Fibroblast of the aortic adventitia (primary cell): ENCODE data around the gene CARD10. TPM values are rescaled to one million over a fixed set of nuclear protein-coding genes. Genes with fewer than 3 reads are reported as not detected.

Experiments used
- DNase-seq: peaks from one replicate; pipeline ENCODE4 v3.0.0-alpha.2; 2010; ENCODE audit warnings: low read depth
- H3K4me3 ChIP-seq: 2 replicates; pipeline ENCODE4 v1.5.1; 2011; ENCODE audit warnings: low read depth, mild to moderate bottlenecking, control low read depth, low read length, moderate library complexity
- total RNA-seq: library from RNA; depleted of rRNA; stranded (reverse); fragments of >200 nt; gene quantifications from 2 replicates; pipeline ENCODE4 v1.2.3, GENCODE V29; 2012; ENCODE audit warnings: low replicate concordance
- TF ChIP-seq, protein P1 (sequence below): IDR thresholded peaks from 2 replicates; pipeline ENCODE4 v1.5.1; 2011; ENCODE audit warnings: mild to moderate bottlenecking, low read length, control low read depth, inconsistent platforms; ENCODE audit not compliant: insufficient read depth

CARD10 gene
- total RNA-seq, 1 donor = 13.1 TPM

DNA sequence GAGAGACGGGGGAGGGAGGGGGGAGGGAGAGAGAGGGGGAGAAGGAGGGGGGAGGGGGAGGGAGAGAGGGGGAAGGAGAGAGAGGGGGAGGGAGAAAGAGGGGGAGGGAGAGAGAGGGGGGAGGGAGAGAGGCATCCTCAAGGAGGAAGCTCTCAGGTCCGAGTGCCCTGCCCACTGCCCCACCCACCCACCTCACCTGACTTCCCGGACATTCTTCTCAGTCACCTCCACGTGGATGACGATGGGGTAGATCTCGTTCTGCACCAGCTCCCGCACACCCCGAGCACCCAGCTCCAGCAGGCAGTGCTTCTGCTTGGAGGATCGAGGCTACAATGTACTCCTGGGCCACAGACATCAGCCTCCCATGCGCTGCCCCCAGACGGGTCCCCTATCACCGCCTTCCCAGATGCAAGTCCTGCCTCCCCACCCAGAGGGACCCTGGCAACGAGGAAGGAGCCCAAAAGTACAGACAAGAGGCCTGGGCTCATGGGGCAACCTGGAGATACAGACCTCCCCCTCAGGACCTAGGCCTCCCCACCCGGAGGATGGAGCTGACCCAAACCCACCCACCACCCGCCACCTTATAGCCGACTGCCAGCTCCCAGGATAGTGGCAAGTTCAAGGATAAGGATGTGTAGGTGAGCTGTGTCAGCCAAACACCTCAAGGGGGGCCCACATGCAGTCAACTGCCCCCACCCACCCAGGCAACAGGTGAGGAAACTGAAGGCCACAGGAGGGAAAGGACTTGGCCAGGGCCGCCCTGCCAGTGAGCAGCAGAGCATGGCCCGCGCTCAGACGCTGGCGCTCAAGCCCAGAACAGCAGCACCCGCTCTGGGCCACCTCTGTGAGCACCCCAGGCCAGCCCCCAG, 27.4 kb downstream of the CARD10 start:
- no peak for DNase-seq
- H3K4me3 ChIP-seq = no peak overlapping the region
- TF ChIP-seq, protein P1, sequence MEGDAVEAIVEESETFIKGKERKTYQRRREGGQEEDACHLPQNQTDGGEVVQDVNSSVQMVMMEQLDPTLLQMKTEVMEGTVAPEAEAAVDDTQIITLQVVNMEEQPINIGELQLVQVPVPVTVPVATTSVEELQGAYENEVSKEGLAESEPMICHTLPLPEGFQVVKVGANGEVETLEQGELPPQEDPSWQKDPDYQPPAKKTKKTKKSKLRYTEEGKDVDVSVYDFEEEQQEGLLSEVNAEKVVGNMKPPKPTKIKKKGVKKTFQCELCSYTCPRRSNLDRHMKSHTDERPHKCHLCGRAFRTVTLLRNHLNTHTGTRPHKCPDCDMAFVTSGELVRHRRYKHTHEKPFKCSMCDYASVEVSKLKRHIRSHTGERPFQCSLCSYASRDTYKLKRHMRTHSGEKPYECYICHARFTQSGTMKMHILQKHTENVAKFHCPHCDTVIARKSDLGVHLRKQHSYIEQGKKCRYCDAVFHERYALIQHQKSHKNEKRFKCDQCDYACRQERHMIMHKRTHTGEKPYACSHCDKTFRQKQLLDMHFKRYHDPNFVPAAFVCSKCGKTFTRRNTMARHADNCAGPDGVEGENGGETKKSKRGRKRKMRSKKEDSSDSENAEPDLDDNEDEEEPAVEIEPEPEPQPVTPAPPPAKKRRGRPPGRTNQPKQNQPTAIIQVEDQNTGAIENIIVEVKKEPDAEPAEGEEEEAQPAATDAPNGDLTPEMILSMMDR = no peak

DNA sequence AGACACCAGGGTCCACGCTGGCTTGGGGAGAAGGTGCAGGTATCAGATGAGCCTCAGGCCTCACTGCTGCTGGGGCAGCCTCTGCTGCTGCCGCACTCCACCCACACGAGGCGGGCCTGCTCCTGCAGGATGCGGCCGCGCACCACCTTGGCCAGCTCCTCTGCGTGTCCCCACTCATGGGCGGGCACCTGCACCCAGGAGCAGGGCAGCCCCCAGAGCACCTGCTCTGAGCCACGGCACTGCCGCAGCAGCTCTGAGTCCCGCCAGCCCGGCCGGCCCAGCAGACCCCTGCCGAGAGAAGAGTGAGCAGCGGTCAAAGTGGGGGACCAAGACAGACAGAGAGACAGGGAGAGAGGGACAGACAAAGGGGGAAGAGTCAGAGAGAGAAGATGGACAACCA, 28.1 kb downstream of the CARD10 start:
- DNase-seq = no peak
- no peak overlapping the region for H3K4me3 ChIP-seq
- TF ChIP-seq, protein P1 = no peak

DNA sequence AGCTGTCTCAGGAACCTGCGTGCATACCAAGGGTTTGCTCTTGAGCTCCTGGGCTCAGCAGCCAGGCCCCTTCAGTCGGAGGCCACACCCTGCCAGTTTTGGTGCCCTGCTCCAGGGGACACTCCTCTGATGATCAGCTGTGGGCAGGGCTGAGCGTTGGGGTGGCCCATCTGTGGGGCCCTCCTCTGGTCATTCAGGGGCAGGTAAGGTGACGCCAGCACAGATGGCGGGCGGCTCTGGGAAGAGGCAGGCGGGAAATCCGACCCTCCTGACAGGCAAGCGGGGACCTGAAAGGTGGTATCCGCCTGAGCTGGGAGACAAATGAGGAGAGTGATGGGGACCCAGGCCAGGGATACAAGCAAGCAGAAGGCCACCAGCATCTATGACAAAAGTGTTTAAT, 29.2 kb downstream of the CARD10 start:
- TF ChIP-seq, protein P1 = no peak
- H3K4me3 ChIP-seq = no peak overlapping the region
- no peak for DNase-seq

DNA sequence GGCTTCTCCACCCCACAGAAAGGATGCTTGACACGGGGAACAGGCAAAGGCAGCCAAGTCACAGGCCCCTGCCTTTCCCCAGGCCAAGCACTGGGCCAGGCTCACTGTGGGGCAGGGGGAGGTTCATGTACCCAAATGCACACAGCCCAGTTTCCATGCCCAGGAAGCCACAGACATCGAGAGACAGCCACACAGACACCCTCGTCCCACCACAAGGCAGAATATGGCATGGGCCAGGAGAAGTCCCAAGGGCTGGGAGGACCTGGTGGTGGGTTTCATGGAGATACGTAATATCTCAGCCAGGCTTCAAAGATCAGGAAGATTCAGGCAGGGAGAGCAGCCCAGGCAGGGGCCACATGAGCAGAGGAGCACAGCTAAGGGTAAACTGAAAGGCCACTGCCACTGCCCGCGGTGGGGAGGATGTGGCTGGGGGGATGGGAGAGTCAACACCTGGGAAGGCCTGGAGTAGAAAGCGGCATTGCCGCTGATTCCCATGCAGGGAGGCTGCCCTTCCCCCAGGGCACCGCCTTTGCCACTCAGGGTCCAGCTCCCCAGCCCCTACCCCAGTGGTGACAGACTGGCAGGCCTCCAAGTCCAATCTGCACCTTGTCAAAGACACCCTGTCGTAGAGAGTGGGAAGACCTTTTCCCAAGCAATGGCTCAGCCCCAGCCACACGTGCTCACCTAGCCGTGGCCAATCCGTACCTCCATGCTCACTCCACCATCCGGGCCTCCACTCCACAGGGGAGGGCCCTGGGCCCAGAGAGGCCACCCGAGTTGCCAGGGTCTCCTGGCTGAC, 30.7 kb downstream of the CARD10 start:
- DNase-seq = no peak
- TF ChIP-seq, protein P1 = no peak
- no peak overlapping the region for H3K4me3 ChIP-seq

DNA sequence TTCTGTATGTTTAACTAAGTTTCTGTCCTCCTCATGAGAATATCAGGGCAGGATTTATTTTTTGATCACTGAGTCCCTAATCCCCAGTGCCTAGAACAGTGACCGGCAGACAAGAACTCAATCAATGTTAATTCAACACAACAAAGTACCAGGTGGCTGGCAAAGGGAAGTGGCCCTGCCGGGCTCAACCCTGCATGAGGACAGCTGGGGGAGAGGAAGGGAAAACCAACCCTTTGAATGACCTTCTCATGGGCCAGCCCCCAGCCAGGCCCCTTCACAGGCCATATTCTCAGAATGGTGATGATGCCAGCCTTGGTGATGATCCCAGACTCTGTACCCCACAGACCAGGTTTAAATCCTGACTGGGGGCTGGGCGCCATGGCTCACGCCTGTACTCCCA, 31.6 kb downstream of the CARD10 start:
- H3K4me3 ChIP-seq = no peak overlapping the region
- TF ChIP-seq, protein P1 = no peak
- no peak for DNase-seq

DNA sequence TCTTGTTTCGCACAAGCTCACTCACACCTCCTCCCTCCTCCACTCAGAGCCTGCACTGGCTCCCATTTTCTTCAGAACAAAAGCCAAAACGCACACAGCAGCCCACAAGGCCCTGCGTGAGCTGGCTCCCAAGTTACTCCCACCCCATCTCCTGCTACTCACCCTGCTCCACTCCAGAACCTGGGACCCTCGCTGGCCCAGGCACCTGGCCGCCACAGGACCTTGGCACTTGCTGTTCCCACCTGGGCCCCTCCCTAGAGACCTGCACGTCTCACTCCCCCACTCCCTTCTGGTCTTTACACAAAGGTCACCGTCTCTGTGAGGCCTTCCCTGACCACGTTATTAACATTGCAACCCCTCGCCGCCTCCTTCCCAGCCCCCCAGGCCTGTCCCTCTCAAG, 32.1 kb downstream of the CARD10 start:
- no peak for DNase-seq
- TF ChIP-seq, protein P1 = no peak
- H3K4me3 ChIP-seq = no peak overlapping the region
